Activated CD4-positive, alpha-beta T cell treated with anti-CD3 and anti-CD28 coated beads, Interleukin-2, amount 10 ng/mL, durations not matched to agents 7 days and 5 days (primary cell): ENCODE results near the gene GHRL. TPM values are rescaled to one million over a fixed set of nuclear protein-coding genes. Genes with fewer than 3 reads are reported as not detected.

Experiments
- CTCF ChIA-PET: fragments of 350-600 bp; sonication (Branson Sonifier 250); formaldehyde crosslinking; loops from one replicate; lab custom pipeline; 2021; ENCODE audit warnings: antibody characterized with exemption; lab: Charles Lee
- POLR2A ChIA-PET: fragments of 350-600 bp; sonication (Branson Sonifier 250); formaldehyde crosslinking; loops from one replicate; lab custom pipeline; 2021; ENCODE audit warnings: antibody characterized with exemption; lab: Charles Lee
- DNase-seq: peaks from one replicate; pipeline ENCODE4 v3.0.0-alpha.2; 2020
- H3K27ac Mint-ChIP-seq: one replicate; pipeline ENCODE4 v1.8.0; 2021; ENCODE audit warnings: mild to moderate bottlenecking, moderate library complexity, mixed read lengths
- H3K27me3 Mint-ChIP-seq: one replicate; pipeline ENCODE4 v1.8.0; 2021; ENCODE audit warnings: mixed read lengths
- H3K36me3 Mint-ChIP-seq: one replicate; pipeline ENCODE4 v1.8.0; 2021; ENCODE audit warnings: low read depth, mixed read lengths
- H3K4me1 Mint-ChIP-seq: one replicate; pipeline ENCODE4 v1.8.0; 2021; ENCODE audit warnings: mixed read lengths
- H3K4me3 Mint-ChIP-seq: one replicate; pipeline ENCODE4 v1.8.0; 2021; ENCODE audit warnings: mild to moderate bottlenecking, moderate library complexity, mixed read lengths
- H3K9me3 Mint-ChIP-seq: one replicate; pipeline ENCODE4 v1.8.0; 2021; ENCODE audit warnings: mixed read lengths
- total RNA-seq, 2 experiments: library from RNA; stranded (reverse); gene quantifications; one replicate each; pipeline ENCODE4 v1.2.3, GENCODE V29; 2021

The GHRL gene
- under 1 TPM; 0.30 to 0.56 TPM for total RNA-seq

- Mint-ChIP-seq H3K27me3 (no peaks in the 10 kb centered on the region), H3K27ac (peak within 1 kb of the TSS; percentile 59), H3K36me3 (peaks cover 24% of the 10 kb centered on the region), H3K4me3 (no peak within 1 kb of the TSS), H3K9me3 (no peaks in the 10 kb centered on the region), H3K4me1 (peaks cover 11% of the 10 kb centered on the region)
- ChIA-PET POLR2A (interaction anchor here (0.6 kb wide), 1 partner anchor 216 kb away, joined by 10 read pairs; no protein-coding TSS in a partner anchor), CTCF (interaction anchor here (1.0 to 3.5 kb wide), 5 partner anchors 9 to 360 kb away, joined by 3 to 10 read pairs (median 4); partner anchors contain the start of gene VHL)
- no peak for DNase-seq
These were observed at the start of gene GHRL for GRCh38 chr3:10292505-10293419. GHRL (minus strand) TSS chr3:10292947; CDS start chr3:10290180, 2,767 bp downstream.

- no peak overlapping the region for H3K4me3 Mint-ChIP-seq
- no peaks in the 10 kb centered on the region for H3K36me3 Mint-ChIP-seq
- H3K27me3 Mint-ChIP-seq = no peaks in the 10 kb centered on the region
- no peaks in the 10 kb centered on the region for H3K9me3 Mint-ChIP-seq
- DNase-seq = no peak
- no peak overlapping the region for H3K27ac Mint-ChIP-seq
- H3K4me1 Mint-ChIP-seq = no peaks in the 10 kb centered on the region
- CTCF ChIA-PET = interaction anchor here (1.0 kb wide), 1 partner anchor 143 kb away, joined by 4 read pairs; no protein-coding TSS in a partner anchor
- POLR2A ChIA-PET = no interaction called here
These were observed 49.2 kb upstream of the GHRL start for GRCh38 chr3:10341901-10342398.

GRCh38 chr3:10340476-10340875 lies 47.7 kb upstream of the GHRL start:
- POLR2A ChIA-PET = no interaction called here
- Mint-ChIP-seq H3K27me3 (no peaks in the 10 kb centered on the region), H3K36me3 (no peaks in the 10 kb centered on the region), H3K27ac (no peak overlapping the region), H3K4me1 (peaks cover 5% of the 10 kb centered on the region), H3K4me3 (no peak overlapping the region), H3K9me3 (no peaks in the 10 kb centered on the region)
- DNase-seq = no peak
- CTCF ChIA-PET = no interaction called here

- CTCF ChIA-PET = no interaction called here
- Mint-ChIP-seq H3K4me1 (peaks cover 10% of the 10 kb centered on the region), H3K27ac (no peak overlapping the region), H3K27me3 (no peaks in the 10 kb centered on the region), H3K9me3 (no peaks in the 10 kb centered on the region), H3K4me3 (no peak overlapping the region), H3K36me3 (no peaks in the 10 kb centered on the region)
- DNase-seq = no peak
- POLR2A ChIA-PET = no interaction called here
These were observed 47.3 kb upstream of the GHRL start for GRCh38 chr3:10340046-10340445.

GRCh38 chr3:10339376-10339955 lies 46.7 kb upstream of the GHRL start:
- Mint-ChIP-seq H3K27me3 (no peaks in the 10 kb centered on the region), H3K9me3 (no peaks in the 10 kb centered on the region), H3K4me3 (no peak overlapping the region), H3K36me3 (no peaks in the 10 kb centered on the region), H3K4me1 (peaks cover 14% of the 10 kb centered on the region), H3K27ac (no peak overlapping the region)
- POLR2A ChIA-PET = interaction anchor here (0.5 kb wide), 1 partner anchor 1745 kb away, joined by 3 read pairs; no protein-coding TSS in a partner anchor
- CTCF ChIA-PET = interaction anchor here (0.5 kb wide), 1 partner anchor 186 kb away, joined by 3 read pairs; no protein-coding TSS in a partner anchor
- DNase-seq = no peak

- no peak for DNase-seq
- Mint-ChIP-seq H3K4me3 (no peak overlapping the region), H3K9me3 (no peaks in the 10 kb centered on the region), H3K27ac (no peak overlapping the region), H3K4me1 (peaks cover 14% of the 10 kb centered on the region), H3K36me3 (no peaks in the 10 kb centered on the region), H3K27me3 (no peaks in the 10 kb centered on the region)
- POLR2A ChIA-PET = interaction anchor here (0.5 kb wide), 1 partner anchor 1746 kb away, joined by 3 read pairs; no protein-coding TSS in a partner anchor
- CTCF ChIA-PET = interaction anchor here (1.0 kb wide), 1 partner anchor 17 kb away, joined by 5 read pairs; no protein-coding TSS in a partner anchor
These were observed 46.0 kb upstream of the GHRL start for GRCh38 chr3:10338591-10339353.

- CTCF ChIA-PET = interaction anchor here (0.6 to 1.0 kb wide), 2 partner anchors 16 to 209 kb away, joined by 3 to 5 read pairs; no protein-coding TSS in a partner anchor
- no peak overlapping the region for H3K4me3 Mint-ChIP-seq
- no peaks in the 10 kb centered on the region for H3K27me3 Mint-ChIP-seq
- no peak for DNase-seq
- H3K36me3 Mint-ChIP-seq = no peaks in the 10 kb centered on the region
- POLR2A ChIA-PET = no interaction called here
- no peak overlapping the region for H3K27ac Mint-ChIP-seq
- no peaks in the 10 kb centered on the region for H3K9me3 Mint-ChIP-seq
- H3K4me1 Mint-ChIP-seq = peaks cover 14% of the 10 kb centered on the region
These were observed 45.4 kb upstream of the GHRL start for GRCh38 chr3:10338164-10338470.

- Mint-ChIP-seq H3K4me3 (no peak overlapping the region), H3K27me3 (no peaks in the 10 kb centered on the region), H3K27ac (no peak overlapping the region), H3K4me1 (peaks cover 16% of the 10 kb centered on the region), H3K36me3 (no peaks in the 10 kb centered on the region), H3K9me3 (no peaks in the 10 kb centered on the region)
- ChIA-PET POLR2A (no interaction called here), CTCF (interaction anchor here (0.6 to 1.0 kb wide), 3 partner anchors 16 to 412 kb away, joined by 3 to 5 read pairs (median 3); no protein-coding TSS in a partner anchor)
- no peak for DNase-seq
These were observed 44.8 kb upstream of the GHRL start for GRCh38 chr3:10337323-10338163.

- CTCF ChIA-PET = interaction anchor here (0.9 to 1.2 kb wide), 2 partner anchors 413 to 454 kb away, joined by 3 read pairs; no protein-coding TSS in a partner anchor
- peaks cover 3% of the 10 kb centered on the region for H3K27me3 Mint-ChIP-seq
- H3K9me3 Mint-ChIP-seq = no peaks in the 10 kb centered on the region
- peaks cover 16% of the 10 kb centered on the region for H3K4me1 Mint-ChIP-seq
- H3K4me3 Mint-ChIP-seq = no peak overlapping the region
- no peaks in the 10 kb centered on the region for H3K36me3 Mint-ChIP-seq
- no peak overlapping the region for H3K27ac Mint-ChIP-seq
- no peak for DNase-seq
- POLR2A ChIA-PET = no interaction called here
These were observed 44.0 kb upstream of the GHRL start for GRCh38 chr3:10336761-10337160.

- ChIA-PET POLR2A (no interaction called here), CTCF (interaction anchor here (1.2 kb wide), 2 partner anchors 9 to 453 kb away, joined by 3 read pairs; no protein-coding TSS in a partner anchor)
- Mint-ChIP-seq H3K4me1 (peaks cover 16% of the 10 kb centered on the region), H3K4me3 (no peak overlapping the region), H3K36me3 (no peaks in the 10 kb centered on the region), H3K27ac (peak overlapping the region; percentile 50), H3K27me3 (peaks cover 5% of the 10 kb centered on the region), H3K9me3 (no peaks in the 10 kb centered on the region)
- DNase-seq = no peak
These were observed 43.3 kb upstream of the GHRL start for GRCh38 chr3:10335871-10336622.

- no peaks in the 10 kb centered on the region for H3K9me3 Mint-ChIP-seq
- H3K27me3 Mint-ChIP-seq = peaks cover 5% of the 10 kb centered on the region
- CTCF ChIA-PET = interaction anchor here (1.2 kb wide), 1 partner anchor 10 kb away, joined by 3 read pairs; no protein-coding TSS in a partner anchor
- H3K4me1 Mint-ChIP-seq = peaks cover 16% of the 10 kb centered on the region
- POLR2A ChIA-PET = no interaction called here
- DNase-seq = peak; percentile 29
- H3K27ac Mint-ChIP-seq = no peak overlapping the region
- H3K36me3 Mint-ChIP-seq = no peaks in the 10 kb centered on the region
- no peak overlapping the region for H3K4me3 Mint-ChIP-seq
These were observed 42.5 kb upstream of the GHRL start for GRCh38 chr3:10335190-10335738.
